ENCODE data around the gene DDN.

DNA sequence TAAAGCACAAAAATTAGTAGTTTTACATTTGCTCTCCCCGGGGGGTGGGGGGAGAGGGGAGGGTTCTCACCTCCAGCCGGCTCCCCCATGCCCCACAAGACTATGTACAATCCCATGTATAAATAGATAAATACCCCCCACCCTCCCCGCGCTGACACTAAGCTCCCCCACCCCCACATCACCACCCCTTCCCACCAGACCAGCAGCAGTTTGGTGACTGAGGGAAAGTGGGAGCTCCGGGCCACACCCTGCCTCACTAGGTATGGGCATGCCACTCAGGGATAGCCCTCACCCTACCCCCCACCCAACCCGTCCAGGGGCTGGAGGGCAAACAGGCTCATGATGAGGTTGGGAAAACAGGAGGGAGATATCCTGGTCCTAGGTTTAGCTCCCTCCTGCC, 21.3 kb upstream of the DDN start:
- TF ChIP-seq, protein P1, sequence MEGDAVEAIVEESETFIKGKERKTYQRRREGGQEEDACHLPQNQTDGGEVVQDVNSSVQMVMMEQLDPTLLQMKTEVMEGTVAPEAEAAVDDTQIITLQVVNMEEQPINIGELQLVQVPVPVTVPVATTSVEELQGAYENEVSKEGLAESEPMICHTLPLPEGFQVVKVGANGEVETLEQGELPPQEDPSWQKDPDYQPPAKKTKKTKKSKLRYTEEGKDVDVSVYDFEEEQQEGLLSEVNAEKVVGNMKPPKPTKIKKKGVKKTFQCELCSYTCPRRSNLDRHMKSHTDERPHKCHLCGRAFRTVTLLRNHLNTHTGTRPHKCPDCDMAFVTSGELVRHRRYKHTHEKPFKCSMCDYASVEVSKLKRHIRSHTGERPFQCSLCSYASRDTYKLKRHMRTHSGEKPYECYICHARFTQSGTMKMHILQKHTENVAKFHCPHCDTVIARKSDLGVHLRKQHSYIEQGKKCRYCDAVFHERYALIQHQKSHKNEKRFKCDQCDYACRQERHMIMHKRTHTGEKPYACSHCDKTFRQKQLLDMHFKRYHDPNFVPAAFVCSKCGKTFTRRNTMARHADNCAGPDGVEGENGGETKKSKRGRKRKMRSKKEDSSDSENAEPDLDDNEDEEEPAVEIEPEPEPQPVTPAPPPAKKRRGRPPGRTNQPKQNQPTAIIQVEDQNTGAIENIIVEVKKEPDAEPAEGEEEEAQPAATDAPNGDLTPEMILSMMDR (IDR thresholded peaks at IDR 0.05), result no peak
- no peak for TF ChIP-seq POLR2A (IDR thresholded peaks at IDR 0.05; ENCODE audit: low read depth)
- TF ChIP-seq EP300 (IDR thresholded peaks at IDR 0.05), result no peak
